Fibroblast of skin of left quadriceps (primary cell): ENCODE results near the gene SUPT6H.

Source experiments
- DNase-seq, 2 experiments: peaks; one replicate each; pipeline ENCODE4 v3.0.0-alpha.2; 2013; ENCODE audit warnings: low read depth in 2 of 2

The SUPT6H gene

GRCh38 chr17:28749516-28750177 is 87.6 kb downstream of the SUPT6H start:
- no peak for DNase-seq

- peak; percentile 79 to 80 for DNase-seq
Observed at GRCh38 chr17:28750178-28751047, 88.4 kb downstream of the SUPT6H start.

- no peak for DNase-seq
Observed at GRCh38 chr17:28751600-28752366, 89.8 kb downstream of the SUPT6H start.
